Osteoblast (primary cell): Measurements from ENCODE around the gene CARMIL3. TPM values are rescaled to one million over a fixed set of nuclear protein-coding genes. Genes with fewer than 3 reads are reported as not detected.
"Not testable (repeated sequence)": the region's sequence is repeated elsewhere in the genome, so short reads cannot be mapped to it uniquely, and the experiment has no call there.

Source experiments
- DNase-seq: peaks from one replicate; pipeline ENCODE4 v3.0.0; 2011; ENCODE audit warnings: low spot score, mixed read lengths; ENCODE audit not compliant: insufficient read length; ENCODE audit errors: missing footprints
- H2AFZ ChIP-seq: 2 replicates; pipeline ENCODE4 v1.6.0; 2011; ENCODE audit warnings: mild to moderate bottlenecking, low read length
- H3K27ac ChIP-seq: 2 replicates; pipeline ENCODE4 v1.5.1; 2011; ENCODE audit warnings: mild to moderate bottlenecking, low read depth, low read length, moderate library complexity
- H3K27me3 ChIP-seq: 2 replicates; pipeline ENCODE4 v1.6.0; 2012; ENCODE audit warnings: mild to moderate bottlenecking, control low read depth, inconsistent platforms, low read length, moderate library complexity; ENCODE audit not compliant: insufficient read depth
- H3K36me3 ChIP-seq: 2 replicates; pipeline ENCODE4 v1.5.1; 2011; ENCODE audit warnings: mild to moderate bottlenecking, low read length, control low read depth, moderate library complexity; ENCODE audit not compliant: insufficient read depth
- H3K4me1 ChIP-seq: 2 replicates; pipeline ENCODE4 v1.5.1; 2011; ENCODE audit warnings: mild to moderate bottlenecking, low read length, control low read depth, moderate library complexity; ENCODE audit not compliant: insufficient read depth
- H3K4me2 ChIP-seq: 2 replicates; pipeline ENCODE4 v1.6.0; 2011; ENCODE audit warnings: mild to moderate bottlenecking, low read length; ENCODE audit not compliant: insufficient read depth
- H3K4me3 ChIP-seq: fragments of 200-600 bp; sonication (generic); 3 replicates; pipeline ENCODE4 v1.5.1; 2012; ENCODE audit warnings: mild to moderate bottlenecking, low read length, inconsistent platforms; ENCODE audit not compliant: insufficient read depth
- H3K79me2 ChIP-seq: 2 replicates; pipeline ENCODE4 v1.6.0; 2012; ENCODE audit warnings: mild to moderate bottlenecking, low read length, control low read depth, inconsistent platforms; ENCODE audit not compliant: insufficient read depth
- H3K9me3 ChIP-seq: 2 replicates; pipeline ENCODE4 v1.5.1; 2011; ENCODE audit warnings: low read depth, low read length, control low read depth
- H4K20me1 ChIP-seq: 2 replicates; pipeline ENCODE4 v1.6.0; 2012; ENCODE audit warnings: mild to moderate bottlenecking, low read length, control low read depth; ENCODE audit not compliant: insufficient read depth
- total RNA-seq: library from RNA; depleted of rRNA; stranded (reverse); fragments of >200 nt; gene quantifications from 2 replicates; pipeline ENCODE4 v1.2.3, GENCODE V29; 2012
- TF ChIP-seq, protein P1 (sequence below): IDR thresholded peaks from 2 replicates; pipeline ENCODE4 v1.5.1; 2011; ENCODE audit warnings: mild to moderate bottlenecking, low read depth, low read length, moderate library complexity; ENCODE audit errors: extremely low read depth

The CARMIL3 gene
- total RNA-seq, 1 donor, result not detected

DNA sequence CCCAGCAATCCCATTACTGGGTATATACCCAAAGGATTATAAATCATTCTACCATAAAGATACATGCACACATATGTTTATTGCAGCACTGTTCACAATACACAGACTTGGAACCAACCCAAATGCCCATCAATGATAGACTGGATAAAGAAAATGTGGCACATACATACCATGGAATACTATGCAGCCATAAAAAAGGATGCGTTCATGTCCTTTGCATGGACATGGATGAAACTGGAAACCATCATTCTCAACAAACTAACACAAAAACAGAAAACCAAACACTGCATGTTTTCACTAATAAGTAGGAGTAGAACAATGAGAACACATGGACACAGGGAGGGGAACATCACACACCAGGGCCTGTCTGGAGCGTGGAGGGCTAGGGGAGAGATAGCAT lies 20.5 kb upstream of the CARMIL3 start:
- H2AFZ ChIP-seq, H3K36me3 ChIP-seq, H3K79me2 ChIP-seq, H3K9me3 ChIP-seq, H3K4me1 ChIP-seq, DNase-seq, H3K27me3 ChIP-seq, H3K27ac ChIP-seq, H3K4me3 ChIP-seq, H4K20me1 ChIP-seq, H3K4me2 ChIP-seq: not testable (repeated sequence)

DNA sequence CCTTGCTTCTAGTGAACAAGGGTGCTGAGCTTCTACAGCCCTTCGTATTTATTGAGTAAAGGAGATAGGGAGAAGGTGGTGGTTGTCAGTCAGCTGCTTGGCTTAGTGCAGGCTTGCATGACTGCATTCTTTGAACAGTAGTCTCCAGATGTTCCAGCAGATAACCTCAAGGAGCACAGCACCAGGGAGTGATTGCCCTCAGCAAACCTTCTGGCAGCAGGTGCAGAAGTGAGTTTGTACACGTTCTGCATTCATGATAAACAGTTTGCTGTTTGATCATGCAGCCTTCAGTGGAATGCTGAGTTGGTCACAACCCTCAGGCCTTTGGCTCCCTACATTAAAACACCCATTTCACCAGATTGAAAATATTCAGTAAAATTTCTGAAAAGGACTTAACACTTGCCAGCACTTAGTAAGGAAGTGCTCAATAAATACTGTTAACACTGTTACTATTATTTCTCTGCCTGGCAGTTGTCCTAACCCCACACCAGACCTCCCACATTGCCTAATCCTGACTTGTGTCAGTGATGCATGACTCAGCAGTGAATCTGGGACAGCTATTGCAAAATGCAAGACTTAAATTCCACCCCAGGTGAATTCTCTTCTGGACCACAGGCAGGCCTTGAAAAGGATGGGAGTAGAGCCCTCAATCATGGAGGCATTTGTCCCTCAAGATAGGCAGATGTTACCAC lies 18.9 kb upstream of the CARMIL3 start:
- peak; percentile 25 for DNase-seq
- no peaks in the 10 kb centered on the region for H3K27me3 ChIP-seq
- no peaks in the 10 kb centered on the region for H3K4me1 ChIP-seq
- no peak overlapping the region for H2AFZ ChIP-seq
- no peaks in the 10 kb centered on the region for H3K79me2 ChIP-seq
- no peaks in the 10 kb centered on the region for H4K20me1 ChIP-seq
- H3K9me3 ChIP-seq, result no peaks in the 10 kb centered on the region
- H3K36me3 ChIP-seq, result no peaks in the 10 kb centered on the region
- no peak overlapping the region for H3K27ac ChIP-seq
- TF ChIP-seq, protein P1, sequence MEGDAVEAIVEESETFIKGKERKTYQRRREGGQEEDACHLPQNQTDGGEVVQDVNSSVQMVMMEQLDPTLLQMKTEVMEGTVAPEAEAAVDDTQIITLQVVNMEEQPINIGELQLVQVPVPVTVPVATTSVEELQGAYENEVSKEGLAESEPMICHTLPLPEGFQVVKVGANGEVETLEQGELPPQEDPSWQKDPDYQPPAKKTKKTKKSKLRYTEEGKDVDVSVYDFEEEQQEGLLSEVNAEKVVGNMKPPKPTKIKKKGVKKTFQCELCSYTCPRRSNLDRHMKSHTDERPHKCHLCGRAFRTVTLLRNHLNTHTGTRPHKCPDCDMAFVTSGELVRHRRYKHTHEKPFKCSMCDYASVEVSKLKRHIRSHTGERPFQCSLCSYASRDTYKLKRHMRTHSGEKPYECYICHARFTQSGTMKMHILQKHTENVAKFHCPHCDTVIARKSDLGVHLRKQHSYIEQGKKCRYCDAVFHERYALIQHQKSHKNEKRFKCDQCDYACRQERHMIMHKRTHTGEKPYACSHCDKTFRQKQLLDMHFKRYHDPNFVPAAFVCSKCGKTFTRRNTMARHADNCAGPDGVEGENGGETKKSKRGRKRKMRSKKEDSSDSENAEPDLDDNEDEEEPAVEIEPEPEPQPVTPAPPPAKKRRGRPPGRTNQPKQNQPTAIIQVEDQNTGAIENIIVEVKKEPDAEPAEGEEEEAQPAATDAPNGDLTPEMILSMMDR, result no peak
- no peak overlapping the region for H3K4me3 ChIP-seq
- H3K4me2 ChIP-seq, result no peak overlapping the region

- H3K4me2 ChIP-seq, result peak overlapping the region; percentile 92
- H2AFZ ChIP-seq, DNase-seq, H4K20me1 ChIP-seq, H3K9me3 ChIP-seq, H3K4me1 ChIP-seq, H3K27me3 ChIP-seq, H3K27ac ChIP-seq, H3K36me3 ChIP-seq, H3K79me2 ChIP-seq: not testable (repeated sequence)
- H3K4me3 ChIP-seq, result peak overlapping the region; percentile 79
Measured at GRCh38 chr14:24035769-24036168, 16.0 kb upstream of the CARMIL3 start.

DNA sequence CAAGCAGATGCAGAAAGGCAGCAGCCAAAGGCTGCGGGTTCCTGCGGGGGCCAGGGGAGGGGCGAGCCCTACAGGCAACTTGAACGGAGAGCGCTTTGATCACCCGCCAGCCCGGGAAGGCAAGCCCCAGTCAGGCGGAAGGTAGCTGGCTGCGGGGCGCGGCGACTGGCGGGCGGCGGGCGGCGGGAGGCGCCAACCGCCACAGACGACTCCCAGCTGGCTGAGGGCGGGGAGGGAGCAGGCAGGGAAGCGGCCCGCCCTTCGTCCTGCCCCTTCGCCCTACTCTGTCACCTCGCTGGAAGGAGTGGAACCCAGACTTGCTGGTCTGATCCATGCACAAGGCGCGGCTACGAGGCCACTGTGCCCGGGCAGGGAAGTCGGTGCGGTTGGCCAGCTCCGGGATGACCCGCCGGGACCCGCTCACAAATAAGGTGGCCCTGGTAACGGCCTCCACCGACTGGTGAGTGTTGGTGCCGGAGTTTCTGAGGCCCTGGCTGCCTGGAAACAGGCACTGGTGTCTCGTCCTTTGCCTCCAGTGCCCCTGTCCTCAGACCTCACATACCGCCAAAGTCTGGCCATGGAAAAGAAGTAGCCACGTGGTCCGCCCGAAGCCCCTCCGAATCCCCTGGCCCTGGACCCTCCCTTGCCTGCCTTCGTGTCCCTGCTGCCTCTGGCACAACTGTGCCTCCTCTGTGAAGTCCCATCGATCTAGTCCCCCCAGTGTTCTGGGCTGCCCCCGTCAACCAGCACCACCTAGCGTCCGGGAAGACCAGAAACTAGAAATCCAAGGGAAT lies 15.4 kb upstream of the CARMIL3 start:
- Histone ChIP-seq H2AFZ (peak overlapping the region; percentile 99), H3K36me3 (no peaks in the 10 kb centered on the region), H4K20me1 (no peaks in the 10 kb centered on the region), H3K79me2 (no peaks in the 10 kb centered on the region), H3K27ac (peak overlapping the region; percentile 32), H3K27me3 (no peaks in the 10 kb centered on the region), H3K4me3 (peak overlapping the region; percentile 79), H3K4me2 (peak overlapping the region; percentile 92), H3K9me3 (no peaks in the 10 kb centered on the region), H3K4me1 (no peaks in the 10 kb centered on the region)
- peak; percentile 88 for DNase-seq
- TF ChIP-seq, protein P1, result peak; percentile 73

GRCh38 chr14:24036963-24037657 lies 14.7 kb upstream of the CARMIL3 start:
- not testable (repeated sequence) for H3K27ac ChIP-seq, H3K36me3 ChIP-seq, H3K79me2 ChIP-seq, H4K20me1 ChIP-seq, H3K9me3 ChIP-seq, H3K27me3 ChIP-seq, H3K4me1 ChIP-seq, DNase-seq
- Histone ChIP-seq H3K4me3 (peak overlapping the region; percentile 79), H2AFZ (peak overlapping the region; percentile 99), H3K4me2 (peak overlapping the region; percentile 92)
